Stomach (tissue), 4 donors: ENCODE measurements around the gene VOPP1.

Source experiments
- CTCF ChIP-seq, 7 experiments: fragments of 450-650 bp in 4 of 7; fragments of 200-600 bp in 3 of 7; sonication (generic) in 3 of 7; IDR thresholded peaks; one replicate each; pipeline ENCODE4 v1.5.1; 2016 to 2019; ENCODE audit warnings: antibody characterized with exemption in 7 of 7, control low read depth in 2 of 7, mild to moderate bottlenecking in 1 of 7
- POLR2A ChIP-seq, 4 donors: fragments of 450-650 bp; IDR thresholded peaks; one replicate each; pipeline ENCODE4 v1.6.1; 2016; ENCODE audit warnings: antibody characterized with exemption in 4 of 4, control low read depth in 2 of 4, mild to moderate bottlenecking in 1 of 4, moderate library complexity in 1 of 4

GRCh38 chr7:55509322-55509721, 63.0 kb downstream of the VOPP1 start:
- TF ChIP-seq POLR2A (IDR thresholded peaks at IDR 0.05), result no peak
- TF ChIP-seq CTCF (IDR thresholded peaks at IDR 0.05), result no peak
